Lower lobe of right lung (tissue), 2 donors: ENCODE results near the gene STK24. TPM values are rescaled to one million over a fixed set of nuclear protein-coding genes. Genes with fewer than 3 reads are reported as not detected.

Source experiments
- ATAC-seq, 2 donors: fragments of 200-7000 bp; cut with Tn5 transposase; one replicate each; pipeline ENCODE4 v1.9.1; 2020 to 2022; ENCODE audit warnings: mild to moderate bottlenecking in 2 of 2, moderate library complexity in 2 of 2
- DNase-seq: peaks from one replicate; pipeline ENCODE4 v3.0.0-alpha.2; 2020
- H3K27ac ChIP-seq: fragments of 200-600 bp; one replicate; pipeline ENCODE4 v1.8.0; 2022
- H3K27me3 ChIP-seq: fragments of 200-600 bp; one replicate; pipeline ENCODE4 v1.8.0; 2022; ENCODE audit warnings: low read depth
- H3K36me3 ChIP-seq: fragments of 200-600 bp; one replicate; pipeline ENCODE4 v1.8.0; 2022; ENCODE audit warnings: mild to moderate bottlenecking
- H3K4me1 ChIP-seq: fragments of 200-600 bp; one replicate; pipeline ENCODE4 v1.8.0; 2022
- H3K4me3 ChIP-seq: fragments of 200-600 bp; one replicate; pipeline ENCODE4 v1.8.0; 2022; ENCODE audit warnings: mild to moderate bottlenecking
- H3K9me3 ChIP-seq: fragments of 200-600 bp; one replicate; pipeline ENCODE4 v1.8.0; 2022
- intact Hi-C: fragments of 100-400 bp; cut with DNase I; formaldehyde crosslinking; loops from one replicate; pipeline ENCODE4 v1.11.0; 2022
- total RNA-seq: library from RNA; stranded (reverse); fragmentation: NEBNext Ultra II Directional; extraction: Animal tissue kit (Norgen Biotek cat#: 25700); gene quantifications from one replicate; pipeline ENCODE4 v1.2.1, GENCODE V29; 2021
- TF ChIP-seq, protein P1 (sequence below): fragments of 200-600 bp; IDR thresholded peaks from one replicate; pipeline ENCODE4 v1.8.0; 2022; ENCODE audit warnings: antibody characterized with exemption, mild to moderate bottlenecking
- donor health status: DM: no; HTN: yes; CAD: no; lungs with severe emphysema.

STK24 gene
- total RNA-seq, 1 donor from 2014 or later = 94.5 TPM

DNA sequence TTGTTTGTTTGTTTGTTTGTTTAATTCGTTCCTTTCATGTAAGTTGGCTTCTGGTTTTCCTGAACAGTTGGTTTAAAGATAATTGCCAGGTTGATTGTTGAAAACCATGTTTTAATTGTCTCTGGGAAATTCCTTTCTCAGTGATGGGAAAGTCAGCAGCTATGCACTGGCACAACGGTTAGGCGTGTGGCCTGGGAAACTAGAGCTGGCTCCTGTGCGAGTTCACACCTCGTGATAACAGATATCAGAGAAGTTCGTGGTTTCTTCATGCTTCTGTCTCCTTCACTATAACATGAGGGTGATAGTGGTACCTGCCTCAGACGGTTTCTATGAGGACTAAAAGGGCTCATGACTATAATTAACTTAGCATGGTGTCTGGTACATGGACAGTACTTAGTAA is 153.5 kb downstream of the STK24 start:
- H3K9me3 ChIP-seq = no peaks in the 10 kb centered on the region
- TF ChIP-seq, protein P1, sequence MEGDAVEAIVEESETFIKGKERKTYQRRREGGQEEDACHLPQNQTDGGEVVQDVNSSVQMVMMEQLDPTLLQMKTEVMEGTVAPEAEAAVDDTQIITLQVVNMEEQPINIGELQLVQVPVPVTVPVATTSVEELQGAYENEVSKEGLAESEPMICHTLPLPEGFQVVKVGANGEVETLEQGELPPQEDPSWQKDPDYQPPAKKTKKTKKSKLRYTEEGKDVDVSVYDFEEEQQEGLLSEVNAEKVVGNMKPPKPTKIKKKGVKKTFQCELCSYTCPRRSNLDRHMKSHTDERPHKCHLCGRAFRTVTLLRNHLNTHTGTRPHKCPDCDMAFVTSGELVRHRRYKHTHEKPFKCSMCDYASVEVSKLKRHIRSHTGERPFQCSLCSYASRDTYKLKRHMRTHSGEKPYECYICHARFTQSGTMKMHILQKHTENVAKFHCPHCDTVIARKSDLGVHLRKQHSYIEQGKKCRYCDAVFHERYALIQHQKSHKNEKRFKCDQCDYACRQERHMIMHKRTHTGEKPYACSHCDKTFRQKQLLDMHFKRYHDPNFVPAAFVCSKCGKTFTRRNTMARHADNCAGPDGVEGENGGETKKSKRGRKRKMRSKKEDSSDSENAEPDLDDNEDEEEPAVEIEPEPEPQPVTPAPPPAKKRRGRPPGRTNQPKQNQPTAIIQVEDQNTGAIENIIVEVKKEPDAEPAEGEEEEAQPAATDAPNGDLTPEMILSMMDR = no peak
- H3K27ac ChIP-seq = no peak overlapping the region
- DNase-seq (peak; percentile 19), ATAC-seq (no peak)
- peaks cover 5% of the 10 kb centered on the region for H3K4me1 ChIP-seq
- intact Hi-C loops = no loop called here
- peaks cover 53% of the 10 kb centered on the region for H3K36me3 ChIP-seq
- H3K4me3 ChIP-seq = no peak overlapping the region
- H3K27me3 ChIP-seq = no peaks in the 10 kb centered on the region

DNA sequence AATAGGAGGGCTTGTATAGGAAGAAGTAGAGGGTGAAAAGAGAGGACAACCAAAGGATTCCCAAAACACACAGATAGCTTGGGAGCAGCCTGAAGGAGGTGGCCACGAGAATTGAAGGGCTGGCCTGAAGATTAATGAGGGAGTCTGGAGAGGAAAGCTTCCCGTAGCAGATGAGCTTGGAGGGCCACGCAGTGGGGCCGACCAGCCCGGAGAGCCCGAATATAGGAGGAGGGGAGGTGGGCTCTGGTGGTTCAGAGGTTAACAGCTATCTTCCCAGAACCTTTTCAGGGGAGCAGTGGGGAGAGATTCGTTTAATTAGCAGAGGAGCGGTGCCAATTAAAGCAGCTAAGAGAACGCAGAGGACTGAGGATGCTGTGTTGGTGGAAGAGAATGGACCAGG is 154.9 kb downstream of the STK24 start:
- Histone ChIP-seq H3K27me3 (no peaks in the 10 kb centered on the region), H3K4me1 (peaks cover 5% of the 10 kb centered on the region), H3K9me3 (peaks cover 4% of the 10 kb centered on the region), H3K4me3 (no peak overlapping the region), H3K27ac (no peak overlapping the region), H3K36me3 (peaks cover 39% of the 10 kb centered on the region)
- intact Hi-C loops = no loop called here
- TF ChIP-seq, protein P1 = no peak
- DNase-seq = no peak
- ATAC-seq = no peak

GRCh38 chr13:98420554-98421175 is 156.2 kb downstream of the STK24 start:
- intact Hi-C loops = no loop called here
- no peak for DNase-seq
- H3K27ac ChIP-seq = peak overlapping the region; percentile 38

GRCh38 chr13:98419786-98420553 is 156.9 kb downstream of the STK24 start:
- H3K9me3 ChIP-seq = peaks cover 4% of the 10 kb centered on the region
- TF ChIP-seq, protein P1 = no peak
- DNase-seq = no peak
- peak; percentile 57 to 73 for ATAC-seq
- H3K36me3 ChIP-seq = peaks cover 23% of the 10 kb centered on the region
- H3K27ac ChIP-seq = peak overlapping the region; percentile 38
- H3K4me3 ChIP-seq = no peak overlapping the region
- no peaks in the 10 kb centered on the region for H3K27me3 ChIP-seq
- intact Hi-C loops = no loop called here
- H3K4me1 ChIP-seq = peaks cover 15% of the 10 kb centered on the region

More at GRCh38 chr13:98420554-98421175, 156.2 kb downstream of the STK24 start:
- ATAC-seq = no peak
- TF ChIP-seq, protein P1 = no peak
- Histone ChIP-seq H3K4me3 (no peak overlapping the region), H3K27me3 (no peaks in the 10 kb centered on the region), H3K9me3 (peaks cover 4% of the 10 kb centered on the region), H3K4me1 (peaks cover 8% of the 10 kb centered on the region), H3K36me3 (peaks cover 26% of the 10 kb centered on the region)

- DNase-seq = peak; percentile 82
- no peak overlapping the region for H3K4me3 ChIP-seq
- H3K4me1 ChIP-seq = peaks cover 21% of the 10 kb centered on the region
- no peak overlapping the region for H3K27ac ChIP-seq
- intact Hi-C loops = no loop called here
- TF ChIP-seq, protein P1 = no peak
- peaks cover 22% of the 10 kb centered on the region for H3K36me3 ChIP-seq
- ATAC-seq = peak; percentile 90 to 93
- H3K9me3 ChIP-seq = peaks cover 4% of the 10 kb centered on the region
- no peaks in the 10 kb centered on the region for H3K27me3 ChIP-seq
These were observed 160.5 kb downstream of the STK24 start for GRCh38 chr13:98416408-98416807.
